ENCODE results near the gene S100A6.

S100A6 gene

GRCh38 chr1:153503766-153504165 lies 32.0 kb downstream of the S100A6 start:
- DNase-seq (ENCODE audit: low spot score): no peak

- no peak for DNase-seq (ENCODE audit: low spot score)
Observed at GRCh38 chr1:153498746-153499145, 37.0 kb downstream of the S100A6 start.

- no peak for DNase-seq (ENCODE audit: low spot score)
Observed at GRCh38 chr1:153495536-153495935, 40.3 kb downstream of the S100A6 start.

GRCh38 chr1:153494976-153495535 lies 40.7 kb downstream of the S100A6 start:
- DNase-seq (ENCODE audit: low spot score): peak; percentile 92

GRCh38 chr1:153493343-153493960 lies 42.3 kb downstream of the S100A6 start:
- no peak for DNase-seq (ENCODE audit: low spot score)

GRCh38 chr1:153490272-153491051 lies 45.3 kb downstream of the S100A6 start:
- no peak for DNase-seq (ENCODE audit: low spot score)

- no peak for DNase-seq (ENCODE audit: low spot score)
Observed at GRCh38 chr1:153488731-153489130, 47.1 kb downstream of the S100A6 start.

- DNase-seq (ENCODE audit: low spot score): no peak
Observed at GRCh38 chr1:153487707-153488106, 48.1 kb downstream of the S100A6 start.

- no peak for DNase-seq (ENCODE audit: low spot score)
Observed at GRCh38 chr1:153485863-153486262, 49.9 kb downstream of the S100A6 start.
